Ovary (tissue), 9 donors: ENCODE results near the gene ADAMTS12. TPM values are rescaled to one million over a fixed set of nuclear protein-coding genes. Genes with fewer than 3 reads are reported as not detected.
"Not testable (repeated sequence)": the region's sequence is repeated elsewhere in the genome, so short reads cannot be mapped to it uniquely, and the experiment has no call there.

ENCODE experiments used
- DNase-seq, 5 donors: peaks; one replicate each; pipeline ENCODE4 v3.0.0-alpha.2; 2019 to 2020
- H3K27ac ChIP-seq, 2 donors: fragments of 200-600 bp; one replicate each; pipeline versions ENCODE4 v1.5.1 to v1.8.0; 2019 to 2022
- H3K27me3 ChIP-seq: fragments of 200-600 bp; one replicate; pipeline ENCODE4 v1.8.0; 2022
- H3K36me3 ChIP-seq: fragments of 200-600 bp; sonication (generic); one replicate; pipeline ENCODE4 v1.5.1; 2019
- H3K4me1 ChIP-seq: one replicate; pipeline ENCODE4 v1.8.1; 2013; ENCODE audit warnings: mild to moderate bottlenecking, moderate library complexity; ENCODE audit not compliant: insufficient read depth
- H3K4me3 ChIP-seq: fragments of 200-600 bp; sonication (generic); one replicate; pipeline ENCODE4 v1.5.1; 2017
- H3K9me3 ChIP-seq, 2 donors: fragments of 200-600 bp in 1 of 2; sonication (generic) in 1 of 2; one replicate each; pipeline versions ENCODE4 v1.5.1 to v1.8.1; 2013 to 2019; ENCODE audit warnings: mild to moderate bottlenecking in 1 of 2, moderate library complexity in 1 of 2
- EP300 ChIP-seq: sonication (generic); formaldehyde crosslinking; IDR thresholded peaks from one replicate; pipeline ENCODE4 v1.6.1; 2017; ENCODE audit warnings: antibody characterized with exemption
- POLR2A ChIP-seq: fragments of 450-650 bp; IDR thresholded peaks from one replicate; pipeline ENCODE4 v1.6.1; 2017; ENCODE audit warnings: antibody characterized with exemption, mild to moderate bottlenecking, moderate library complexity
- WGBS, 3 donors: extraction: QIAGEN DNeasy Blood & Tissue Kit in 1 of 3; methylation state at CpG; one replicate each; pipeline versions ENCODE4 v1.1.5 to v1.1.7; 2013 to 2017; 5-methylcytosine and 5-hydroxymethylcytosine counted together
- intact Hi-C, 4 donors: fragments of 100-400 bp; cut with DNase I; formaldehyde crosslinking; loops; one replicate each; pipeline versions ENCODE4 v1.11.0 to v1.15.1; 2022 to 2023
- polyA plus RNA-seq, 2 donors: library from polyadenylated mRNA; stranded (reverse); fragments of 200-250 nt in 1 of 2; fragments of 350-450 nt in 1 of 2; fragmentation: Illumina TruSeq in 1 of 2; extraction: RNeasy Lipid Tissue Mini Kit (QIAGEN cat#74804) in 1 of 2; gene quantifications; one replicate each; pipeline ENCODE4 v1.2.3, GENCODE V29; 2013 to 2014
- total RNA-seq, 7 donors: library from RNA; depleted of rRNA in 2 of 7; stranded (reverse); fragments of >200 nt in 2 of 7; fragmentation: NEBNext Ultra II Directional in 3 of 7; extraction: Animal tissue kit (Norgen Biotek cat#: 25700) in 3 of 7; gene quantifications; one replicate each; pipeline versions ENCODE4 v1.1.0 to v1.2.4, GENCODE V29; 2016 to 2023
- TF ChIP-seq, protein P1 (sequence below), 3 donors: fragments of 450-650 bp in 2 of 3; fragments of 200-600 bp in 1 of 3; IDR thresholded peaks; one replicate each; pipeline versions ENCODE4 v1.5.1 to v1.8.0; 2016 to 2022; ENCODE audit warnings: antibody characterized with exemption in 3 of 3, mild to moderate bottlenecking in 1 of 3
- donor health status: DM: no; HTN: no; CAD: no; lungs with moderate emphysema.
- donor health status: DM: no; HTN: no; CAD: no.
- donor health status: Bipolar disorder and iron deficiency.
- donor health status: DM: yes; HTN: yes; CAD: no.
- donor health status: DM: no; HTN: no; CAD: no.
- donor health status: DM: yes; HTN: yes; CAD: no.

ADAMTS12 gene
- total and polyA plus RNA-seq, 9 donors, result 2.9 to 9.8 (median 5.5) TPM

DNA sequence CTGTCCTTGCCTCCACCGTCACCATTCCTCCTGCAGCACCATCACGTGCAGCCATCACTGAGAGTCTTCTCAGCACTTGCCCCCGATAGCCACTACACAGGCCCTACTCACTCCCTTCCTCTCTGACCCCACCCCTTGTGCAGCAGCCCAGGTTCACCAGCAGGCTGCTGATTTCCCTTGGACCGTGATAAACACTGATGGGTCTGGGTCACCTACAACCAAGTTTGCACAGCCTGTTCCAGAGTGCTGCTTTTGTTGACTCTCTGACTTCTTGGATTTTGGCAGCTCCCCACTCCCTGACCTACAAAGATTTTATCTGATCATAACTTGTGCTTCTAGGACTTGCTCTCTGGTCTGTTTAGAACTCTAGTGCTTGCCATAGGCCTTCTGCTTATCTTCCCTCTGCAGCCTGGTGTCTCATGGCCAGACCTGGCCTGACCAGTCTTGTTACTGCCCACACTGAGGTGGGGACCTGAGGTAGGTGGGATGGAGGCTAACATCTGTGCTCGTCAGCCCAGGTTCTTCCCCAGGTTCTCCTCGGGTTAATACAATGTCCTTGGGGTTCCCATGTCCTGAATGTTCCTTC, 341.7 kb downstream of the ADAMTS12 start:
- Histone ChIP-seq H3K36me3 (no peaks in the 10 kb centered on the region), H3K27me3 (no peaks in the 10 kb centered on the region), H3K9me3 (no peaks in the 10 kb centered on the region), H3K4me1 (no peaks in the 10 kb centered on the region), H3K4me3 (no peak overlapping the region), H3K27ac (no peak overlapping the region)
- 84 to 95% (median 94%) methylated on average over 6 of the region's 6 CpGs for WGBS, 3 donors
- DNase-seq, result no peak
- intact Hi-C loops, result no loop called here
- TF ChIP-seq EP300 (no peak), POLR2A (no peak)
- TF ChIP-seq, protein P1, sequence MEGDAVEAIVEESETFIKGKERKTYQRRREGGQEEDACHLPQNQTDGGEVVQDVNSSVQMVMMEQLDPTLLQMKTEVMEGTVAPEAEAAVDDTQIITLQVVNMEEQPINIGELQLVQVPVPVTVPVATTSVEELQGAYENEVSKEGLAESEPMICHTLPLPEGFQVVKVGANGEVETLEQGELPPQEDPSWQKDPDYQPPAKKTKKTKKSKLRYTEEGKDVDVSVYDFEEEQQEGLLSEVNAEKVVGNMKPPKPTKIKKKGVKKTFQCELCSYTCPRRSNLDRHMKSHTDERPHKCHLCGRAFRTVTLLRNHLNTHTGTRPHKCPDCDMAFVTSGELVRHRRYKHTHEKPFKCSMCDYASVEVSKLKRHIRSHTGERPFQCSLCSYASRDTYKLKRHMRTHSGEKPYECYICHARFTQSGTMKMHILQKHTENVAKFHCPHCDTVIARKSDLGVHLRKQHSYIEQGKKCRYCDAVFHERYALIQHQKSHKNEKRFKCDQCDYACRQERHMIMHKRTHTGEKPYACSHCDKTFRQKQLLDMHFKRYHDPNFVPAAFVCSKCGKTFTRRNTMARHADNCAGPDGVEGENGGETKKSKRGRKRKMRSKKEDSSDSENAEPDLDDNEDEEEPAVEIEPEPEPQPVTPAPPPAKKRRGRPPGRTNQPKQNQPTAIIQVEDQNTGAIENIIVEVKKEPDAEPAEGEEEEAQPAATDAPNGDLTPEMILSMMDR (IDR thresholded peaks at IDR 0.05), result no peak

DNA sequence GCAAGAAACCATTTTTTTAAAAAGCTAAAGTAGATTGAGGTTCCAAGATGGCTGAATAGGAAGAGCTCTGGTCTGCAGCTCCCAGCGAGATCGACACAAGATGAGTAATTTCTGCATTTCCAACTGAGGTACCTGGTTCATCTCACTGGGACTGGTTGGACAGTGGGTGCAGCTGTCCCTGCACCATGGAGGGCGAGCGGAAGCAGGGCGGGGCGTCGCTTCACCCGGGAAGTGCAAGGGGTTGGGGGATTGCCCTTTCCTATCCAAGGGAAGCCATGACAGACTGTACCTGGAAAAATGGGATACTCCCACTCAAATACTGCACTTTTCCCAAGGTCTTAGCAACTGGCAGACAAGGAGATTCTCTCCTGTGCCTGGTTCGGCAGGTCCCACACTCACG, 352.0 kb downstream of the ADAMTS12 start:
- H3K27me3 ChIP-seq, DNase-seq, H3K36me3 ChIP-seq, intact Hi-C loops, H3K9me3 ChIP-seq, H3K27ac ChIP-seq, H3K4me3 ChIP-seq: not testable (repeated sequence)
- 91 to 96% (median 94%) methylated on average over 10 of the region's 10 CpGs for WGBS, 3 donors
- peaks cover 11% of the 10 kb centered on the region for H3K4me1 ChIP-seq

DNA sequence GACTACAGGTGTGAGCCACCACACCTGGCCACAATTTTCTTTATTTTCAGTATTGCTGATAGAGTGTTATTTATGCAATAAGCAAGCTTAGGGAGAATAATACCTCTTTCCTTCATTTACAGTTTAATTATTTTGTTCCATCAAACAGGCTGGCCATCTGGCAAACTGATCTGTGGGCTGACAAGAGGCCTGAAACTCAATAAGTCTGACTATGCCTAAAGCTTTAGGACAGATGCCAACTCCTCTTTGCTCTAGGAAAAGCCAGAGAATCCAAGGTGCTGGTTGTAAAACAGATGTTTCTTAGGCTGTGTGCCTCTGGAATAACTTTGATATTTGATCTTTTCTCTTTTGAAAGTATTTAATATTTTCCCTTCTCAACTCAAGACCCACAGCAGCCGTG, 352.6 kb downstream of the ADAMTS12 start:
- no peaks in the 10 kb centered on the region for H3K27me3 ChIP-seq
- H3K4me1 ChIP-seq, result peaks cover 11% of the 10 kb centered on the region
- H3K27ac ChIP-seq, result no peak overlapping the region
- no peak overlapping the region for H3K4me3 ChIP-seq
- intact Hi-C loops, result no loop called here
- H3K36me3 ChIP-seq, result no peaks in the 10 kb centered on the region
- TF ChIP-seq POLR2A (no peak), EP300 (no peak)
- TF ChIP-seq, protein P1 (IDR thresholded peaks at IDR 0.05), result no peak
- H3K9me3 ChIP-seq, result no peaks in the 10 kb centered on the region
- DNase-seq, result no peak
- WGBS, 3 donors, result 38 to 56% (median 45%) methylated on average over 1 of the region's 1 CpG

DNA sequence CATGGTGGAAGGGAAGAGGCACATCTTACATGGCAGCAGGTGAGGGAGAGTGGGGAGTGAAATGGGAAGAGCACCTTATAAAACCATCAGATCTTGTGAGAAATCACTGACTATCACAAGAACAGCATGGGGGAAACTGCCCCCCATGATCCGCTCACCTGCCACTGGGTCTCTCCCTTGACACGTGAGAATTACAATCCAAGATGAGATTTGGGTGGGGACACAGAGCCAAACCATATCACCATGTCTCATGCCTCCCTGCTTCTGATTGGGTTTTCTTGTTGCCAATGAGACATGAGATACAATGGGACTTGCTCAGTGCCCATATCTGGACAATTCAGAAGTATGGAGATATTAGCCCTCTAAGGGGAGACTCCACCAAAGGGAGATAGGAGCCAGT, 353.6 kb downstream of the ADAMTS12 start:
- intact Hi-C loops, result no loop called here
- Histone ChIP-seq H3K27ac (no peak overlapping the region), H3K27me3 (no peaks in the 10 kb centered on the region), H3K4me1 (peaks cover 11% of the 10 kb centered on the region), H3K4me3 (no peak overlapping the region), H3K9me3 (no peaks in the 10 kb centered on the region), H3K36me3 (no peaks in the 10 kb centered on the region)
- no peak for DNase-seq
- TF ChIP-seq, protein P1 (IDR thresholded peaks at IDR 0.05), result no peak
- TF ChIP-seq POLR2A, result no peak
- no peak for TF ChIP-seq EP300
- WGBS, 3 donors, result 84 to 98% (median 93%) methylated on average over 2 of the region's 2 CpGs

DNA sequence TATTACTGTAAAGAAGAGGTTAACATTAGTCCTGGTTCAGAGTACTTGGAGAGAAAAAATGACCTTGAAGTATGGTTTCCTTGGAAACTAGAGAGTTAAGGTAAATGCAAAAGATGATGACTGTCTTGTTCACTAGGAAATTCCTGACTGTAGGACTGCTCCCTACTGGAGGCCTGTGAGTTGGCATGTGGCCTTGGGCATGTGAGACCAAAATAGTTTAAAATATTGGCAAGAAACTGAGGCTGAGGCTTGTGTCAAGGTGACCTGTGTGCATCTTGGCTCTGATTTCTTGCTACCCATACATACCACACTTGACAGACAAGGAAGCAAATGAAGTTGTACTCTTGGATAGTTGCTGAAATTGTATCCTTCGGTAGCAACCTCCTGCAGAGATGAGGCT, 354.6 kb downstream of the ADAMTS12 start:
- H3K4me1 ChIP-seq, result peaks cover 11% of the 10 kb centered on the region
- 10 to 20% (median 10%) methylated on average over 1 of the region's 1 CpG for WGBS, 3 donors
- intact Hi-C loops, result no loop called here

More for the DNA sequence above, 354.6 kb downstream of the ADAMTS12 start:
- Histone ChIP-seq H3K9me3 (no peaks in the 10 kb centered on the region), H3K27me3 (no peaks in the 10 kb centered on the region), H3K27ac (no peak overlapping the region), H3K4me3 (no peak overlapping the region), H3K36me3 (no peaks in the 10 kb centered on the region)
- no peak for DNase-seq
- TF ChIP-seq EP300, result no peak
- TF ChIP-seq POLR2A, result no peak
- TF ChIP-seq, protein P1 (IDR thresholded peaks at IDR 0.05), result no peak
